Ascending aorta (tissue), 2 donors: ENCODE results near the gene CXCR4. TPM values are rescaled to one million over a fixed set of nuclear protein-coding genes. Genes with fewer than 3 reads are reported as not detected.

Experiments used
- DNase-seq, 2 donors: peaks; one replicate each; pipeline ENCODE4 v3.0.0-alpha.2; 2019; ENCODE audit warnings: low spot score in 2 of 2
- H3K27ac ChIP-seq, 2 donors: fragments of 200-600 bp; sonication (generic); one replicate each; pipeline ENCODE4 v1.5.1; 2016 to 2017; ENCODE audit warnings: mild to moderate bottlenecking in 1 of 2
- H3K27me3 ChIP-seq: fragments of 200-600 bp; sonication (generic); one replicate; pipeline ENCODE4 v1.5.1; 2017
- H3K36me3 ChIP-seq, 2 donors: fragments of 200-600 bp; sonication (generic); one replicate each; pipeline ENCODE4 v1.5.1; 2016
- H3K4me1 ChIP-seq, 2 donors: fragments of 200-600 bp; sonication (generic); one replicate each; pipeline ENCODE4 v1.5.1; 2016 to 2017; ENCODE audit warnings: mild to moderate bottlenecking in 1 of 2
- H3K4me3 ChIP-seq, 2 donors: fragments of 200-600 bp; sonication (generic); one replicate each; pipeline ENCODE4 v1.5.1; 2016 to 2017; ENCODE audit warnings: mild to moderate bottlenecking in 1 of 2
- H3K9me3 ChIP-seq, 2 donors: fragments of 200-600 bp; sonication (generic); one replicate each; pipeline ENCODE4 v1.5.1; 2016
- CTCF ChIP-seq, 3 experiments: fragments of 200-600 bp in 2 of 3; fragments of 450-650 bp in 1 of 3; sonication (generic) in 2 of 3; IDR thresholded peaks; one replicate each; pipeline ENCODE4 v1.5.1; 2016 to 2019; ENCODE audit warnings: antibody characterized with exemption in 3 of 3, mild to moderate bottlenecking in 1 of 3, moderate library complexity in 1 of 3
- intact Hi-C: fragments of 100-400 bp; cut with DNase I; formaldehyde crosslinking; loops from one replicate; pipeline ENCODE4 v1.15.1; 2023
- total RNA-seq: library from RNA; depleted of rRNA; stranded (reverse); fragments of >200 nt; gene quantifications from one replicate; pipeline ENCODE4 v1.1.0, GENCODE V29; 2016

The CXCR4 gene
- total RNA-seq, 1 donor from 2014 or later, result 15.5 TPM

- no peak for TF ChIP-seq CTCF (IDR thresholded peaks at IDR 0.05)
- no peak overlapping the region for H3K4me3 ChIP-seq
- no peaks in the 10 kb centered on the region for H3K9me3 ChIP-seq
- H3K27ac ChIP-seq, result no peak overlapping the region
- no peaks in the 10 kb centered on the region for H3K36me3 ChIP-seq
- intact Hi-C loops, result no loop called here
- no peak for DNase-seq
- H3K4me1 ChIP-seq, result no peaks in the 10 kb centered on the region
- no peaks in the 10 kb centered on the region for H3K27me3 ChIP-seq
Observed at GRCh38 chr2:136134126-136134525, 16.2 kb upstream of the CXCR4 start.

- H3K27ac ChIP-seq, result no peak overlapping the region
- intact Hi-C loops, result no loop called here
- H3K27me3 ChIP-seq, result no peaks in the 10 kb centered on the region
- no peak for TF ChIP-seq CTCF (IDR thresholded peaks at IDR 0.05)
- no peaks in the 10 kb centered on the region for H3K36me3 ChIP-seq
- no peaks in the 10 kb centered on the region for H3K4me1 ChIP-seq
- H3K4me3 ChIP-seq, result no peak overlapping the region
- no peak for DNase-seq
- H3K9me3 ChIP-seq, result no peaks in the 10 kb centered on the region
Observed at GRCh38 chr2:136133586-136133985, 15.6 kb upstream of the CXCR4 start.

GRCh38 chr2:136133176-136133575 lies 15.2 kb upstream of the CXCR4 start:
- H3K9me3 ChIP-seq, result no peaks in the 10 kb centered on the region
- H3K27ac ChIP-seq, result no peak overlapping the region
- H3K4me1 ChIP-seq, result no peaks in the 10 kb centered on the region
- DNase-seq, result no peak
- no peak overlapping the region for H3K4me3 ChIP-seq
- intact Hi-C loops, result no loop called here
- no peak for TF ChIP-seq CTCF (IDR thresholded peaks at IDR 0.05)
- no peaks in the 10 kb centered on the region for H3K27me3 ChIP-seq
- H3K36me3 ChIP-seq, result no peaks in the 10 kb centered on the region

GRCh38 chr2:136132825-136133155 lies 14.8 kb upstream of the CXCR4 start:
- H3K4me1 ChIP-seq, result no peaks in the 10 kb centered on the region
- H3K4me3 ChIP-seq, result no peak overlapping the region
- no peak for TF ChIP-seq CTCF (IDR thresholded peaks at IDR 0.05)
- DNase-seq, result no peak
- intact Hi-C loops, result no loop called here
- no peaks in the 10 kb centered on the region for H3K36me3 ChIP-seq
- no peaks in the 10 kb centered on the region for H3K27me3 ChIP-seq
- no peak overlapping the region for H3K27ac ChIP-seq
- H3K9me3 ChIP-seq, result no peaks in the 10 kb centered on the region

- intact Hi-C loops, result no loop called here
- Histone ChIP-seq H3K27me3 (no peaks in the 10 kb centered on the region), H3K27ac (no peak overlapping the region), H3K9me3 (no peaks in the 10 kb centered on the region), H3K36me3 (no peaks in the 10 kb centered on the region), H3K4me1 (no peaks in the 10 kb centered on the region), H3K4me3 (no peak overlapping the region)
- no peak for TF ChIP-seq CTCF (IDR thresholded peaks at IDR 0.05)
- DNase-seq, result peak; percentile 19 to 66
Observed at GRCh38 chr2:136131961-136132824, 14.2 kb upstream of the CXCR4 start.
